H9 (cell line): ENCODE measurements around the gene IKZF1. TPM values are rescaled to one million over a fixed set of nuclear protein-coding genes. Genes with fewer than 3 reads are reported as not detected.

Experiments
- DNase-seq: peaks from one replicate; pipeline ENCODE4 v3.0.0-alpha.2; 2017
- H2AFZ ChIP-seq: one replicate; pipeline ENCODE4 v1.6.1; 2013; ENCODE audit warnings: mild to moderate bottlenecking, low read length, control low read depth, moderate library complexity
- H2AK5ac ChIP-seq: 2 replicates; pipeline ENCODE4 v1.6.1; 2013; ENCODE audit warnings: low read length, control low read depth, mixed read lengths; ENCODE audit not compliant: insufficient read length
- H2BK120ac ChIP-seq: one replicate; pipeline ENCODE4 v1.6.1; 2013; ENCODE audit warnings: low read depth, mild to moderate bottlenecking, low read length, control low read depth, inconsistent platforms; ENCODE audit not compliant: poor library complexity, severe bottlenecking
- H2BK12ac ChIP-seq: 2 replicates; pipeline ENCODE4 v1.6.1; 2013; ENCODE audit warnings: low read length, control low read depth, mixed read lengths, low read depth; ENCODE audit not compliant: insufficient read length
- H2BK15ac ChIP-seq: 2 replicates; pipeline ENCODE4 v1.6.1; 2013; ENCODE audit warnings: low read depth, low read length, control low read depth
- H2BK20ac ChIP-seq: one replicate; pipeline ENCODE4 v1.6.1; 2013; ENCODE audit warnings: low read depth, mild to moderate bottlenecking, low read length, control low read depth, inconsistent platforms; ENCODE audit not compliant: poor library complexity, severe bottlenecking
- H2BK5ac ChIP-seq: 2 replicates; pipeline ENCODE4 v1.6.1; 2013; ENCODE audit warnings: low read length, control low read depth, mixed read lengths; ENCODE audit not compliant: insufficient read length
- H3K14ac ChIP-seq: 2 replicates; pipeline ENCODE4 v1.6.1; 2013; ENCODE audit warnings: low read length, control low read depth; ENCODE audit not compliant: insufficient read depth
- H3K18ac ChIP-seq: 2 replicates; pipeline ENCODE4 v1.6.1; 2013; ENCODE audit warnings: low read depth, mild to moderate bottlenecking, mixed read lengths, low read length, control low read depth; ENCODE audit not compliant: insufficient read length
- H3K23ac ChIP-seq: 2 replicates; pipeline ENCODE4 v1.6.1; 2013; ENCODE audit warnings: low read length, control low read depth, mixed read lengths, low read depth; ENCODE audit not compliant: insufficient read length
- H3K23me2 ChIP-seq: 2 replicates; pipeline ENCODE4 v1.6.1; 2013; ENCODE audit warnings: low read depth, mild to moderate bottlenecking, mixed read lengths, low read length, control low read depth; ENCODE audit not compliant: insufficient read length, poor library complexity, severe bottlenecking
- H3K27ac ChIP-seq: 2 replicates; pipeline ENCODE4 v1.5.1; 2013; ENCODE audit warnings: low read length, control low read depth, mixed read lengths, low read depth; ENCODE audit not compliant: insufficient read length
- H3K27me3 ChIP-seq: 2 replicates; pipeline ENCODE4 v1.6.1; 2013; ENCODE audit warnings: low read length, control low read depth, inconsistent platforms; ENCODE audit not compliant: insufficient read depth
- H3K4ac ChIP-seq: 2 replicates; pipeline ENCODE4 v1.6.1; 2013; ENCODE audit warnings: low read depth, mild to moderate bottlenecking, control low read depth, inconsistent platforms, low read length, moderate library complexity
- H3K4me1 ChIP-seq: 2 replicates; pipeline ENCODE4 v1.6.1; 2013; ENCODE audit warnings: low read length, control low read depth, inconsistent platforms; ENCODE audit not compliant: insufficient read depth
- H3K4me2 ChIP-seq: 2 replicates; pipeline ENCODE4 v1.6.1; 2013; ENCODE audit warnings: low read length, control low read depth, mixed read lengths; ENCODE audit not compliant: insufficient read length, insufficient read depth
- H3K56ac ChIP-seq: 2 replicates; pipeline ENCODE4 v1.6.1; 2013; ENCODE audit warnings: low read depth, mild to moderate bottlenecking, mixed read lengths, low read length, control low read depth; ENCODE audit not compliant: insufficient read length
- H3K79me1 ChIP-seq: 2 replicates; pipeline ENCODE4 v1.6.1; 2013; ENCODE audit warnings: low read depth, mild to moderate bottlenecking, moderate library complexity, low read length, control low read depth, inconsistent platforms; ENCODE audit not compliant: insufficient read depth, poor library complexity, severe bottlenecking
- H3K79me2 ChIP-seq: 2 replicates; pipeline ENCODE4 v1.6.1; 2013; ENCODE audit warnings: low read length, control low read depth, inconsistent platforms; ENCODE audit not compliant: insufficient read depth
- H3K9ac ChIP-seq: 2 replicates; pipeline ENCODE4 v1.6.1; 2013; ENCODE audit warnings: low read length, control low read depth, mixed read lengths; ENCODE audit not compliant: insufficient read length; ENCODE audit errors: extremely low read depth
- H3K9me3 ChIP-seq: one replicate; pipeline ENCODE4 v1.6.1; 2013; ENCODE audit warnings: low read depth, low read length, inconsistent platforms; ENCODE audit not compliant: control insufficient read depth
- H3T11ph ChIP-seq: one replicate; pipeline ENCODE4 v1.6.1; 2013; ENCODE audit warnings: mild to moderate bottlenecking, low read length, control low read depth, inconsistent platforms
- H4K20me1 ChIP-seq: one replicate; pipeline ENCODE4 v1.6.1; 2013; ENCODE audit not compliant: control insufficient read depth, insufficient read length, insufficient read depth
- H4K5ac ChIP-seq: 2 replicates; pipeline ENCODE4 v1.6.1; 2013; ENCODE audit warnings: low read depth, mild to moderate bottlenecking, mixed read lengths, low read length, control low read depth; ENCODE audit not compliant: insufficient read length
- H4K8ac ChIP-seq: replicated peaks from 2 replicates; pipeline ENCODE4 v1.6.1; 2013; ENCODE audit warnings: low read length, control low read depth, mixed read lengths, low read depth; ENCODE audit not compliant: insufficient read length
- H4K91ac ChIP-seq: 2 replicates; pipeline ENCODE4 v1.6.1; 2013; ENCODE audit warnings: low read depth, mild to moderate bottlenecking, moderate library complexity, mixed read lengths, low read length, control low read depth; ENCODE audit not compliant: insufficient read length
- H3K27ac Mint-ChIP-seq, 3 experiments: 2 replicates in 2 of 3; 3 replicates in 1 of 3; pipeline ENCODE4 v1.8.0; 2020 to 2021; ENCODE audit warnings: mixed read lengths in 3 of 3, mild to moderate bottlenecking in 1 of 3, moderate library complexity in 1 of 3
- H3K27me3 Mint-ChIP-seq: 2 replicates; pipeline ENCODE4 v1.8.0; 2021; ENCODE audit warnings: low read depth, mild to moderate bottlenecking, moderate library complexity, mixed read lengths
- H3K36me3 Mint-ChIP-seq, 3 experiments: 2 replicates in 2 of 3; 3 replicates in 1 of 3; pipeline ENCODE4 v1.8.0; 2020 to 2021; ENCODE audit warnings: low read depth in 3 of 3, mixed read lengths in 3 of 3; ENCODE audit not compliant: insufficient read depth in 1 of 3
- H3K4me1 Mint-ChIP-seq, 2 experiments: 2 replicates each; pipeline ENCODE4 v1.8.0; 2020; ENCODE audit warnings: mixed read lengths in 2 of 2
- H3K4me3 Mint-ChIP-seq, 2 experiments: 2 replicates in 1 of 2; 3 replicates in 1 of 2; pipeline ENCODE4 v1.8.0; 2020 to 2021; ENCODE audit warnings: mild to moderate bottlenecking in 2 of 2, mixed read lengths in 2 of 2, moderate library complexity in 1 of 2
- H3K9me3 Mint-ChIP-seq, 2 experiments: 2 replicates in 1 of 2; 3 replicates in 1 of 2; pipeline ENCODE4 v1.8.0; 2020; ENCODE audit warnings: mild to moderate bottlenecking in 2 of 2, mixed read lengths in 2 of 2, moderate library complexity in 1 of 2
- CTCF ChIP-seq: fragments of 200-600 bp; sonication (generic); conservative IDR thresholded peaks from 3 replicates; pipeline ENCODE4 v1.8.0; 2021; ENCODE audit warnings: antibody characterized with exemption, mild to moderate bottlenecking
- WGBS: extraction: QIAGEN DNeasy Blood & Tissue Kit; methylation state at CpG from one replicate; pipeline ENCODE4 v1.1.7; 2013; ENCODE audit warnings: missing lambda C conversion rate, low lambda C conversion rate, mixed read lengths; ENCODE audit not compliant: insufficient read length; ENCODE audit errors: extremely low coverage; 5-methylcytosine and 5-hydroxymethylcytosine counted together
- total RNA-seq: library from RNA; stranded (reverse); gene quantifications from 2 replicates; pipeline ENCODE4 v1.2.1, GENCODE V29; 2021

IKZF1 gene
- total RNA-seq, 1 experiment from 2014 or later: 0.98 TPM

GRCh38 chr7:50446542-50446960, 142.0 kb downstream of the IKZF1 start:
- Mint-ChIP-seq H3K4me1 (peaks cover 9 to 12% of the 10 kb centered on the region in 2 experiments), H3K9me3 (no peaks in the 10 kb centered on the region), H3K27ac (no peak overlapping the region; a peak in 1 of 7 replicates), H3K4me3 (no peak overlapping the region), H3K36me3 (peaks cover 0 to 24% (median 20%) of the 10 kb centered on the region in 3 experiments; a peak in 5 of 7 replicates), H3K27me3 (peaks cover 7% of the 10 kb centered on the region)
- H3K56ac ChIP-seq: no peak overlapping the region
- no peak overlapping the region for H3K4ac ChIP-seq
- no peaks in the 10 kb centered on the region for H3K79me1 ChIP-seq
- no peak overlapping the region for H4K8ac ChIP-seq
- no peak overlapping the region for H3K18ac ChIP-seq
- no peak overlapping the region for H3K14ac ChIP-seq
- no peak for TF ChIP-seq CTCF
- H3K27ac ChIP-seq: no peak overlapping the region
- H3K4me1 ChIP-seq: no peaks in the 10 kb centered on the region; the same call in 1 of the 2 replicates
- H2BK12ac ChIP-seq: no peak overlapping the region
- no peak overlapping the region for H2BK120ac ChIP-seq
- H3K23ac ChIP-seq: no peak overlapping the region
- H3T11ph ChIP-seq: no peak overlapping the region
- H3K27me3 ChIP-seq: no peaks in the 10 kb centered on the region
- no peak overlapping the region for H4K91ac ChIP-seq
- no peak overlapping the region for H4K5ac ChIP-seq
- H2AFZ ChIP-seq: no peak overlapping the region
- H3K4me2 ChIP-seq: no peak overlapping the region
- WGBS: no CpG with 5 or more reads among the region's 4 CpGs
- no peak overlapping the region for H2BK15ac ChIP-seq
- H4K20me1 ChIP-seq: no peaks in the 10 kb centered on the region
- DNase-seq: no peak
- no peaks in the 10 kb centered on the region for H3K9me3 ChIP-seq
- no peak overlapping the region for H2AK5ac ChIP-seq
- H3K23me2 ChIP-seq: peaks cover 9% of the 10 kb centered on the region
- H2BK20ac ChIP-seq: no peak overlapping the region
- no peaks in the 10 kb centered on the region for H3K79me2 ChIP-seq
- H3K9ac ChIP-seq: no peak overlapping the region
- H2BK5ac ChIP-seq: no peak overlapping the region
